HCT116 (cell line): ENCODE results near the gene GRIN2C. TPM values are rescaled to one million over a fixed set of nuclear protein-coding genes. Genes with fewer than 3 reads are reported as not detected.

Experiments
- ATAC-seq: fragments of 200-7000 bp; cut with Tn5 transposase; 2 replicates; pipeline ENCODE4 v1.9.1; 2020; ENCODE audit warnings: mild to moderate bottlenecking, moderate library complexity
- BruUV-seq: library from RNA; stranded (reverse); fragments of 400-500 nt; replicated peaks from 2 replicates; lab custom pipeline; 2021; lab: Mats Ljungman, UMichigan
- CTCF ChIA-PET: fragments of 300-600 bp; sonication (Branson Sonifier 250); formaldehyde crosslinking; loops from one replicate; lab custom pipeline; 2021; ENCODE audit warnings: antibody characterized with exemption; lab: Charles Lee
- POLR2A ChIA-PET: fragments of 300-600, 350-600 bp; sonication (Branson Sonifier 250); formaldehyde crosslinking; loops from one replicate; lab custom pipeline; 2021; ENCODE audit warnings: antibody characterized with exemption; lab: Charles Lee
- RAD21 ChIA-PET, 2 experiments: fragments of 300-600 bp; sonication (Branson Sonifier 250); formaldehyde crosslinking; loops; one replicate each; lab custom pipeline; 2023; ENCODE audit warnings: low total read pairs in 2 of 2; ENCODE audit not compliant: uncharacterized antibody in 2 of 2, unreplicated experiment in 2 of 2, low non-redundant PET in 1 of 2; lab: Charles Lee
- DNase-seq: peaks from one replicate; pipeline ENCODE4 v3.0.0-alpha.2; 2010; ENCODE audit warnings: low read depth, low spot score
- H2AFZ ChIP-seq: fragments of 200-600 bp; shearing (Covaris generic), sonication (generic); 2 replicates; pipeline ENCODE4 v1.6.1; 2017; ENCODE audit warnings: low read depth, mixed run types, mixed read lengths, antibody characterized with exemption, low read length; ENCODE audit not compliant: poor library complexity, severe bottlenecking
- H3K27ac ChIP-seq: 2 replicates; pipeline ENCODE4 v1.5.1; 2012; ENCODE audit warnings: low read depth, low read length
- H3K27me3 ChIP-seq: fragments of 200-600 bp; sonication (generic); 2 replicates; pipeline ENCODE4 v1.6.1; 2016; ENCODE audit warnings: mixed run types, low read length, mixed read lengths; ENCODE audit not compliant: insufficient read depth
- H3K36me3 ChIP-seq, 2 experiments: fragments of 200-500 bp in 1 of 2; fragments of 200-600 bp in 1 of 2; sonication (Bioruptor generic) in 1 of 2; sonication (generic) in 1 of 2; 2 replicates each; pipeline versions ENCODE4 v1.5.1 to v1.6.1; 2014 to 2016; ENCODE audit warnings: low read length in 2 of 2, inconsistent platforms in 1 of 2, mixed read lengths in 1 of 2, mixed run types in 1 of 2; ENCODE audit not compliant: insufficient read depth in 2 of 2, control insufficient read depth in 1 of 2
- H3K4me1 ChIP-seq, 2 experiments: fragments of 200-600 bp in 1 of 2; sonication (generic) in 1 of 2; 2 replicates each; pipeline versions ENCODE4 v1.5.1 to v1.6.1; 2012 to 2017; ENCODE audit warnings: low read length in 2 of 2, inconsistent platforms in 1 of 2, mild to moderate bottlenecking in 1 of 2, mixed read lengths in 1 of 2, mixed run types in 1 of 2, moderate library complexity in 1 of 2; ENCODE audit not compliant: insufficient read depth in 2 of 2, control insufficient read depth in 1 of 2
- H3K4me2 ChIP-seq: fragments of 200-600 bp; sonication (generic); 2 replicates; pipeline ENCODE4 v1.6.1; 2017; ENCODE audit warnings: mixed run types, low read length, mixed read lengths
- H3K4me3 ChIP-seq, 2 experiments: fragments of 200-600 bp in 1 of 2; sonication (generic) in 1 of 2; replicated peaks in 1 of 2; 2 replicates each; pipeline ENCODE4 v1.5.1; 2011 to 2016; ENCODE audit warnings: low read length in 2 of 2, control low read depth in 1 of 2, low read depth in 1 of 2, mild to moderate bottlenecking in 1 of 2, mixed read lengths in 1 of 2, mixed run types in 1 of 2
- H3K79me2 ChIP-seq: fragments of 200-600 bp; sonication (generic); 2 replicates; pipeline ENCODE4 v1.6.1; 2017; ENCODE audit warnings: mild to moderate bottlenecking, mixed run types, low read length, moderate library complexity, mixed read lengths; ENCODE audit not compliant: insufficient read depth
- H3K9ac ChIP-seq: fragments of 200-600 bp; sonication (generic); 2 replicates; pipeline ENCODE4 v1.6.1; 2016; ENCODE audit warnings: low read length, mixed read lengths
- H3K9me2 ChIP-seq: fragments of 200-600 bp; sonication (generic), shearing (Covaris generic); 2 replicates; pipeline ENCODE4 v1.6.1; 2017; ENCODE audit warnings: mixed run types, mild to moderate bottlenecking, moderate library complexity; ENCODE audit not compliant: insufficient read depth
- H3K9me3 ChIP-seq, 2 experiments: fragments of 200-500 bp in 1 of 2; fragments of 200-600 bp in 1 of 2; sonication (Bioruptor generic) in 1 of 2; sonication (generic) in 1 of 2; 2 replicates each; pipeline ENCODE4 v1.6.1; 2014 to 2017; ENCODE audit warnings: low read length in 2 of 2, mixed read lengths in 2 of 2, inconsistent platforms in 1 of 2, low read depth in 1 of 2, mild to moderate bottlenecking in 1 of 2, mixed run types in 1 of 2, moderate library complexity in 1 of 2; ENCODE audit not compliant: control insufficient read depth in 1 of 2, insufficient read depth in 1 of 2
- H4K20me1 ChIP-seq: fragments of 200-600 bp; sonication (generic), shearing (Covaris generic); 2 replicates; pipeline ENCODE4 v1.6.1; 2017; ENCODE audit warnings: mixed run types, mild to moderate bottlenecking, moderate library complexity; ENCODE audit not compliant: insufficient read depth
- ATF3 ChIP-seq: IDR thresholded peaks from 2 replicates; pipeline ENCODE4 v1.6.1; 2012
- CBX3 ChIP-seq: IDR thresholded peaks from 2 replicates; pipeline ENCODE4 v1.6.1; 2012; ENCODE audit warnings: low read depth
- CEBPB ChIP-seq: IDR thresholded peaks from 2 replicates; pipeline ENCODE4 v1.6.1; 2012; ENCODE audit warnings: low read depth
- CTCF ChIP-seq, 3 experiments: fragments of 200-600 bp in 1 of 3; sonication (generic) in 1 of 3; IDR thresholded peaks in 2 of 3; conservative IDR thresholded peaks in 1 of 3; 2 replicates each; pipeline ENCODE4 v1.5.1; 2012 to 2017; ENCODE audit warnings: low read depth in 2 of 3, low read length in 2 of 3, antibody characterized with exemption in 1 of 3, borderline replicate concordance in 1 of 3, control low read depth in 1 of 3, mild to moderate bottlenecking in 1 of 3, mixed read lengths in 1 of 3, mixed run types in 1 of 3, moderate library complexity in 1 of 3; ENCODE audit not compliant: insufficient read depth in 1 of 3
- intact Hi-C: fragments of 100-400 bp; cut with micrococcal nuclease; formaldehyde crosslinking; loops from 2 replicates; pipeline ENCODE4 v1.10.0; 2022
- total RNA-seq: library from RNA; stranded (reverse); gene quantifications from one replicate; pipeline ENCODE4 v1.2.1, GENCODE V29; 2021; ENCODE audit not compliant: unreplicated experiment

The GRIN2C gene
- total RNA-seq, 1 experiment from 2014 or later: 2.2 TPM

GRCh38 chr17:74882517-74883240 lies 23.0 kb upstream of the GRIN2C start:
- ChIA-PET RAD21 (no interaction called here), CTCF (interaction anchor here (1.5 kb wide), 1 partner anchor 20 kb away, joined by 5 read pairs; no protein-coding TSS in a partner anchor), POLR2A (interaction anchor here (1.4 kb wide), 1 partner anchor 10 kb away, joined by 6 read pairs; the partner anchor contains the start of gene FDXR)
- no peaks in the 10 kb centered on the region for H3K9me3 ChIP-seq
- ATAC-seq (peak; percentile 43), DNase-seq (no peak)
- intact Hi-C loops: no loop called here
- no peak overlapping the region for H3K9ac ChIP-seq
- H3K4me1 ChIP-seq: peaks cover 0 to 11% of the 10 kb centered on the region in 2 experiments; a peak in 2 of 4 replicates
- H2AFZ ChIP-seq: no peak overlapping the region
- H3K27me3 ChIP-seq: no peaks in the 10 kb centered on the region
- TF ChIP-seq CBX3 (no peak), CTCF (IDR thresholded peaks at IDR 0.05 in 2 of 3, conservative IDR thresholded peaks at IDR 0.05 in 1 of 3; ENCODE audit: borderline replicate concordance in 1 of 3, insufficient read depth in 1 of 3, low read depth in 2 of 3, low read length in 2 of 3) (peak in 2 of 3 experiments; percentile 7 to 12; a peak in 1 of 6 replicates)
- no peaks in the 10 kb centered on the region for H3K36me3 ChIP-seq
- H3K9me2 ChIP-seq: no peaks in the 10 kb centered on the region
- H3K4me3 ChIP-seq: no peak overlapping the region
- no peaks in the 10 kb centered on the region for H4K20me1 ChIP-seq
- H3K4me2 ChIP-seq: no peak overlapping the region
- H3K27ac ChIP-seq: no peak overlapping the region
- BruUV-seq: no TSS peak
- H3K79me2 ChIP-seq: no peaks in the 10 kb centered on the region

GRCh38 chr17:74881073-74881472 lies 21.4 kb upstream of the GRIN2C start:
- no peaks in the 10 kb centered on the region for H3K9me3 ChIP-seq
- TF ChIP-seq CEBPB: no peak
- no peak for TF ChIP-seq ATF3
- no peaks in the 10 kb centered on the region for H3K9me2 ChIP-seq
- H3K79me2 ChIP-seq: no peaks in the 10 kb centered on the region
- CTCF ChIA-PET: interaction anchor here (1.4 to 1.5 kb wide), 2 partner anchors 15 to 18 kb away, joined by 3 to 5 read pairs; no protein-coding TSS in a partner anchor
- peaks cover 0 to 13% of the 10 kb centered on the region in 2 experiments; a peak in 2 of 4 replicates for H3K4me1 ChIP-seq
- no peak overlapping the region for H3K4me2 ChIP-seq
- H3K4me3 ChIP-seq: no peak overlapping the region
- POLR2A ChIA-PET: no interaction called here
- RAD21 ChIA-PET: interaction anchor here in 1 of 2 experiments (0.6 kb wide), 1 partner anchor 8 kb away, joined by 7 read pairs; no protein-coding TSS in a partner anchor
- H3K27ac ChIP-seq: no peak overlapping the region
- no peak for DNase-seq
- H3K9ac ChIP-seq: no peak overlapping the region
- H3K36me3 ChIP-seq: no peaks in the 10 kb centered on the region
- H2AFZ ChIP-seq: no peak overlapping the region
- no TSS peak for BruUV-seq
- intact Hi-C loops: no loop called here
- no peaks in the 10 kb centered on the region for H4K20me1 ChIP-seq
- H3K27me3 ChIP-seq: no peaks in the 10 kb centered on the region
- no peak for ATAC-seq
